Neural cell (in vitro differentiated cells): ENCODE measurements around the gene SH3D19.
"Not testable (repeated sequence)": the region's sequence is repeated elsewhere in the genome, so short reads cannot be mapped to it uniquely, and the experiment has no call there.

Experiments used
- CTCF ChIP-seq: fragments of 450-650 bp; IDR thresholded peaks from 2 replicates; pipeline ENCODE4 v1.5.1; 2014; ENCODE audit warnings: antibody characterized with exemption, mild to moderate bottlenecking, moderate library complexity; ENCODE audit not compliant: poor library complexity, severe bottlenecking
- EP300 ChIP-seq: fragments of 450-650 bp; conservative IDR thresholded peaks from 2 replicates; pipeline ENCODE4 v1.6.1; 2014; ENCODE audit warnings: antibody characterized with exemption, mild to moderate bottlenecking, moderate library complexity; ENCODE audit not compliant: poor library complexity, severe bottlenecking
- EZH2 ChIP-seq: fragments of 200-600, 300-800 bp; shearing (Covaris generic), sonication (generic); IDR thresholded peaks from 2 replicates; pipeline ENCODE4 v1.6.1; 2014; ENCODE audit warnings: antibody characterized with exemption, low read length, borderline replicate concordance, mild to moderate bottlenecking; ENCODE audit not compliant: insufficient read depth, poor library complexity, severe bottlenecking
- POLR2AphosphoS5 ChIP-seq: IDR thresholded peaks from 2 replicates; pipeline ENCODE4 v1.6.1; 2012
- RAD21 ChIP-seq: fragments of 450-650 bp; conservative IDR thresholded peaks from 2 replicates; pipeline ENCODE4 v1.6.1; 2014; ENCODE audit warnings: antibody characterized with exemption, mild to moderate bottlenecking, moderate library complexity
- REST ChIP-seq: IDR thresholded peaks from 2 replicates; pipeline ENCODE4 v1.6.1; 2012; ENCODE audit warnings: borderline replicate concordance
- SMC3 ChIP-seq: fragments of 450-650 bp; conservative IDR thresholded peaks from 2 replicates; pipeline ENCODE4 v1.6.1; 2014; ENCODE audit warnings: antibody characterized with exemption, mild to moderate bottlenecking, moderate library complexity; ENCODE audit not compliant: poor library complexity

DNA sequence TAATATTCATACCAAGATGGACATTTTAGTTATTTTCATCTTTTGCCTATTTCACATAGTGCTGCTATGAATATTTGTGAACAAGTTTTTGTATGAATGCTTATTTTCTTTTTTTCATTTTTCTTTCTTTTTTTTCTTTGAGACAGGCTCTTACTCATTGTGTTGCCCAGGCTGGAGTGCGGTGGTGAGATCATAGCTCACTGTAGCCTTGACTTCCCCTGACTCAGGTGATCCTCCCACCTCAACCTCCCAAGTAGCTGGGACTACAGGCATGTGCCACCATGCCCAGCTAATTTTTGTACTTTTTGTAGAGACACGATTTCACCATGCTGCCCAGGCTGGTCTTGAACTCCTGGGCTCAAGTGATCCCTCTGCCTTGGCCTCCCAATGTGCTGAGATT is 247.4 kb downstream of the SH3D19 start:
- TF ChIP-seq CTCF, EZH2, POLR2AphosphoS5, RAD21, REST, SMC3, EP300: not testable (repeated sequence)
